NCI-H1436 treated with DMSO at 0.1 percent for 48 hours (cell line): ENCODE data around the gene GGACT.
"Not testable (repeated sequence)": the region's sequence is repeated elsewhere in the genome, so short reads cannot be mapped to it uniquely, and the experiment has no call there.

Experiments used
- DNase-seq: peaks from one replicate; lab custom pipeline; 2025; lab: John Stamatoyannopoulos, UW

GGACT gene

DNA sequence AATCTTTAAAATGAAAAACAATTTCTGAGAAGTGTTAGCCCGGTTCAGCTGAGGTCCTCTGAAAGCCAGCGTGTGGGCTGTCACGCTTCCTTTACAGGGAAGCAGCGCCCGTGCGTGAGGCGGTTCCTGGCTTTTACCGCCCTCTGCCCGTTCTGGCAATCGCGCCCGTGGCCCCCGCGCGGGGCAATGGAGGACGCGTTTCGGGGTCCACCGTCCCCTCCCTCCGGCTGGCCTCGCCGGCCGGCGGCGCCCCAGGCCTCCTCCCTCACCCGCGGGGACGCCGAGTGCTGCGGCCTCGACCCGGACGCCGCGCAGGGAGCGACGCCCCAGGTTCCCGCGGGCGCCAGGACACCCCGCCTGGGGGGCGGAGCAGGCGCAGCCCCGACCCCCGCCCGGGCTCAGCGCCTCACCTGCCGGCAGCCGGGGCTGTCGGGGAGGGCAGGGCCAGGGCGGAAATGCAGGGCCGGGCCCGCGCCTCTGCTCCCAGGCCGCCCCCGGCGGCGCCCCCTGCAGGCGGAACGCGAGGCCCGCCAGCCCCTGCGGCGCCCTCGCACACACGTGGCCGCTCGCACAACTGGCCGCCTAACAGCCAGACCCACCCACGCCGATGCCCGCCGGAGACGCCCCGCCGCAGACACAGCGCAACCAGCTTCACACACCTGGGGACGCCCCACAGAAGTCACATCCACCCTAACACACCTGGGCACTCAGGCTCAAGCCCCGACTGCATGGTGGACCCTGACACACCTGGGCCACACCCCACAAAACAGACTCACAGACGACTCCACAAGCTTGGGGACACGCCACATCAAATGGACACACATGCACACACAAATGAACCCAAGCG, at the start of gene GGACT:
Gene GGACT, minus strand, starts transcription at position 459 of the 847 bp plus-strand sequence. CDS start 56,198 bp downstream, outside the sequence.
- no peak for DNase-seq

DNA sequence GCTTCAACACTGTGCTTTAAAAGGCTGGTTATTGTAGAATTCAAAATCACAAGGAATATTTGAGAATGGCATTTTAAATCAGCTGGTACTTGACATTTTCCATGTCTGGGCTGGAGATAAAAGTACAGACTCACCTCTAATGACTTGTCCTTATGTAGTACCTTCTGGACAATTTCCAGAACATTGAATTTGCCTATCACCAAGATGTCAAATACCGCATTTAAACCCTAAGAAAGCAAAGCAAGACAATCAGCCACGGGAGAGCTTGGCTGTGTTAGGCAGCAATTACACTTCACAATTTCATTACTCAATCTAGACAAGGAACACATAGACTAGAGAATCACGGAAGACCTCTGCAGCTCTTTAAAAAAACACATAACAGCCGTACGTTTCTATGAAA, 49.2 kb upstream of the GGACT start:
- no peak for DNase-seq

DNA sequence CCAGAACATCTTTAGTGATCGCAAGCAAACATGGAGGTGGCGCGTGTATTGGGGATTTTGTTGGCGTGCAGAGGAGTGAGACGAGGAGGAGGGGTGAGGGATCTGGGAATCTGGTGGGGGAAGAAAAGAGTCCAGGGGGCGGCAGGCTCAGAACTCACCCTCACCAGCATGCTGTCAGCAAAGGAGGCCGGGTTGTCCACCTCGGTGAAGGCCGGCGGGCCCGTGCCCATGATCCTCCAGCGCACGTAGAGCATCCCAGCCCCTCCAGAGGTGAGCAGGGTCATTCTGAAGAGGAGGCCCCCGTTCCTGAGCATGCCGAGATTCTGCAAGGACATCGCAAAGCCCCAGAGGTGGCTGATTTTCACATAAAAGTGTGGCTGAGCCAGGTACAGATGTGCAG, 48.8 kb upstream of the GGACT start:
- no peak for DNase-seq

DNA sequence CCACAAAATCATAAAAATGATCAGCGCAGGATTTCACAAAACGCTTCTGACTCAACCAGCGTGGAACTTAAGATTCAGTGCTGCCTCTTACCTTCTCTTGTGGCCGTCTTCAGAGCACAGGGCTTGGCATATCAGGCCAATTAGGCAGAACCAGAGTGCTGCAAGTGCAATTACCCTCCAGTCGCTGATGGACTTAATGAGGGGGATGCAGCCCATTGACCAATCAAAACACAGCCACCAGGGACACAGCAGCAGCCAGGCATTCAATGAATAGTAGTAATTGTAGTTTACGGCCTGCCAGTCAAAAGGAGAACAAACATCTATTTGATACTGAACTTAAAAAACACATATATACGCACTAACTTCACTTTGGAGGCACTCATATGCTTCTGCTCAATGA, 47.9 kb upstream of the GGACT start:
- DNase-seq, result peak; percentile 71

DNA sequence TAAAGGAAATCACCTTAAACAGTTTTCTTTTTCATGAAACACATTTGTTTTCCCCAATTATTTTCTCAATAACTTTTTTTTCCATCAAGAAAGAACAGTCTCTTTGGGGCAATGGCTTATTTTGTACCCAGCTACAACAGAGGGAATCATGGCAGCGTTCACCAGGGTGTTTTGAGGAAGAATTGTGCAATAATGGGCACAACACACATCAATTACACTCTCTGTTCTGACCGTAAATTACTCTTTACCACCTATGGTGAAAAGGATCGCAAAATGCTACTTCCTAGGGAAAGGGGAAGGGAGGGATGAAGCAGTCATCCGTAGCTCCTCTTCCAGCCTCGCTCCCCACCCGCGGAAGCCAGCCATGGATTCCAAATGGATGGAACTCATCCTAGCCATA, 47.4 kb upstream of the GGACT start:
- no peak for DNase-seq

DNA sequence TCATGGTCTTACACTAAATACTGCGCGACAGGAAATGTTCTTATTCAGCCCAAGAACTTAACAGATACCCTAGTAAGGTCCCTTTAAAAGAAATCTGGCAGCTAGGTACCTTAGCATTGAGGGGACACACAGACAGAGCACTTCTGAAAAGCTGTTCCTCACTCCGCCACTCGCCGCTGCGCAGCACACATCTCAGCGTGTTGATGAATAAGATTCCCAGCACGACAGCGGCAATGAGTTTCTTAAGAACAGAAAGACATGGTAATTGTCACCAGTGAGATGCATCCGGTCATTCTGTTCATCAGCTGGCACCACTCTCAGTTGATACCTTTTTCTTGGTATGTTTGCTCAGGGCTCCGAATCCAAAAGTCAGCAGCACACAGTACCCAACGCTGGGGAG, 46.1 kb upstream of the GGACT start:
- no peak for DNase-seq

DNA sequence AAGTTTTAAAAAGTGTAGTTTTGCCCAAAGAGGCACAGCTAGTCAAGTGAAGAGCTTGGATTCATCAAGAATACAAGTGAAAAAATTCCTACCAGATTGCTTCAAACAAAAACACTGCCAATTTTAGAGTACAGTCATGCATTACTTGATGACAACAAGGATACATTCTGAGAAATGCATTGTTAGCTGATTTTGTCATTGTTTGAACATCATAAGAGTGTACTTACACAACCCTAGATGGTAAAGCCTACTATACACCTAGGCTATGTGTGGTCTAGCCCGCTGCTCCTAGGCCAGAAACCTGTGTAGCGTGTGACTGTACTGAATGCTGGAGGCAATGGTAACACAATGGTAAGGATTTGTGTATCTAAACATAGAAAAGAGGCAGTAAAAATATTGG, 44.9 kb upstream of the GGACT start:
- no peak for DNase-seq

DNA sequence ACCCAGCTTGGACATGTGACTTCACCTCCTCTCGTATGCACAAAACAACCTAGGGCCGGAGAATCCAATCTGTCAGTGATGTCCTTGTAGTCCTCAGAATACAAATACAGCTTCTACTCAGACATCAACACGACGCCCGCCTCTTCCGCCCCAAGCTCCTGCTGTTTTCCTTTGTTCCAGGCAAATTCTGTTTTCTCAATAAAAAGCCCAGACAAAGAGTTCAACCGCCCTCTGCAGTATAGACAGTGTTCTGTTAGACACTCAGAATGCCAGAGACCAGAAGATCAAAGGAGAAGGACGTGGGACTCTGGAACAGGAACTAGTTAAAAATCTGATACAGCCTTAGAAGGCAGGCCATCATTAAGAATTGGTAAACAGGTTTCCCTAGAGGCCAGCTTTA, 42.0 kb upstream of the GGACT start:
- no peak for DNase-seq

DNA sequence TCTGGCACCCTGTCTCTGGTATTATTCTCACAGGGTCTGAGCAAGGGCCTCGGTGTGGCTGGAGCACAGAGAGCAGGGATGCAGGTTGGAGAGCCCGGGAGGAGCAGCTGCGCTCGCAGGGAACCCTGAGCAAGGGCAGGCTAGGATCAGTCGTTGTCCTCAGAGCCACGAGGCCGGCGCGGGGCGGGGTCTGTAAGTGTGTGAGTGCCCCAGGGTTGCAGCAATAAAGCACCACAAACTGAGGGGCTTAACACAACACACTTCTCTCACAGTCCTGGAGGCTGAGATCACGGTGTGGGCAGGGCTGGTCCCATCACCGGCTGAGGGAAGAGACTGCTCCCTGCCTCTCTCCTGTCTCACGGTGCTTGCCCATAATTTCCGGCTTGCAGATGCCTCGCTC, 38.5 kb upstream of the GGACT start:
- no peak for DNase-seq

DNA sequence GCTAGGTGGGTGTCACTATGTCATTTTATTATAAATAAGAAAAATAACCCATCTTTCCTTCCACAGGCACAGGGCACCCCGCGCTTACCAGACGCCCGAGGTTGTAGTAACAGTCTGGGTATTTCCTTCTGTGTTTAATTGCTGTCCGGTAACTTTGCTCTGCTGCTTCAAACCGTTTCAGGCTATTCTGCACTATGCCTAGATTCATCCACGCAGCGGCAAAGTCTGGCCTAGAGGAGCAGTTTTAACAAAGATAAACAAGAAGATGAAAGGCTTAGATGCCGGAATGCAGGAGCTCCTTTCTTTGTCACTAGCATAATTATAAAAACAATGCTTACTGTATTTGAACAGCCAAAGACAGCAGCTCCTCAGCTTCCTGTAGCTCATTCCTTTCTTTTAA, 36.9 kb upstream of the GGACT start:
- DNase-seq, result no peak

DNA sequence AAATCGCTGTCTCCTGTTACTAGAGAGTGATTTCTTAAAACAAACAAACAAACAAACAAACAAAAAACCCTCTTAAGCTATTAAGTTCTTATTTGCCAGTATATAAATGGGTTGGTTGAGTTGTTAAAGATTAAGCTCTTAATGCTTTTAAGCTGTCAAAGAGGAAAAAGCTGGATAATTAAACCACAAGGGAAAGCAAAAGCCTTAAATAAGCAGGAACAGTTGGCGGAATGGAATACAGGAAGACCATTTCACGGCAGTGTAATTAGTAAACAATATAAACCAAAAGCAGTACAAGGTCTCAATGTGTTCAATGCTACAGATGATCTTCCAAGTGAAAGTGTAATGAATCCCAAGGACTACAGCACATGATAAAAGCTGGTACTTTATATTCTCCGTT, 32.2 kb upstream of the GGACT start:
- DNase-seq, result no peak

DNA sequence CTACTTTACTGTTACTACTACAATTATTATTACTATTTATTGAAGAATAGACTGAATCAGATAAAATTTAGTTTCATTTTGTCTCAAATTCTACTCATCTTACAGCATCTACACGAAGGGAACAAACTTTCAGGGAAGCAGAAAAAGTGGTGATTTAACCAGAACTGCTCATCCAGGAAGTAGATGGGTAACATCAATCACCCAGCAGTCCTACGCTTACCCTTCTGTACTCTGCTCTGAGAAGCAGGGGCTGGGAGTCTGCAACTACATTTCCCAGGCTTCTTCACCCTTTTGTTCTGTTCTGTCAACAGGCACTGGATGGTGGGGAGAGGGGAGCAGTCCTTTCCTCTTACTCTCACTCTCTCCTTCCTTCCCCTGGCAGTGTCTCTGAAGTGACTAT, 31.4 kb upstream of the GGACT start:
- DNase-seq, result no peak

DNA sequence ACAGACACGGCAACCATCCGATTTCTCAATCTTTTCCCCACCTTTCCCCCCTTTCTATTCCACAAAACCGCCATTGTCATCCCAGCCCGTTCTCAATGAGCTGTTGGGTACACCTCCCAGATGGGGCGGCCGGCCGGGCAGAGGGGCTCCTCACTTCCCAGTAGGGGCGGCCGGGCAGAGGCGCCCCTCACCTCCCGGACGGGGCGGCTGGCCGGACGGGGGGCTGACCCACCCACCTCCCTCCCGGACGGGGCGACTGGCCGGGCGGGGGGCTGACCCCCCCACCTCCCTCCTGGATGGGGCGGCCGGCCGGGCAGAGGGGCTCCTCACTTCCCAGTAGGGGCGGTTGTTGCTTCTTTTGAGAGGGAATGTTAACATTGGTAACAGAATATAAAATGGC, 30.3 kb upstream of the GGACT start:
- DNase-seq, result not testable (repeated sequence)

DNA sequence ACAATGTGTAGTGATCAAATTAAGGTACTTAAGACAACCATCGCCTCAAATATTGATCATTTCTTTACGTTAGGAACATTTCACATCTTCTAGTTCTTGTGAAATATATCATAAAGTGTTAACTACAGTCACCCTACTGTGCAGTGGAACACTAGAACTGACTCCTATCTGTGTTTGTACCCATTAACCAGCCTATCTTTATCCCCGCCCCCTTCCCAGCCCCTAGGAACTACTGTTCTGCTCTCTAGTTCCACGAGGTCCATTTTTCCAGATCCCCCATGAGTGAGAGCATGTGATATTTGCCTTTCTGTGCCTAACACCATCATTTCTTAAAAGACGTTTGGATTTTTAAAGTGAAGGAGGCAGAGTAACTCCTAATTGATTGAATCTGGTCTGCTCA, 24.4 kb upstream of the GGACT start:
- no peak for DNase-seq

DNA sequence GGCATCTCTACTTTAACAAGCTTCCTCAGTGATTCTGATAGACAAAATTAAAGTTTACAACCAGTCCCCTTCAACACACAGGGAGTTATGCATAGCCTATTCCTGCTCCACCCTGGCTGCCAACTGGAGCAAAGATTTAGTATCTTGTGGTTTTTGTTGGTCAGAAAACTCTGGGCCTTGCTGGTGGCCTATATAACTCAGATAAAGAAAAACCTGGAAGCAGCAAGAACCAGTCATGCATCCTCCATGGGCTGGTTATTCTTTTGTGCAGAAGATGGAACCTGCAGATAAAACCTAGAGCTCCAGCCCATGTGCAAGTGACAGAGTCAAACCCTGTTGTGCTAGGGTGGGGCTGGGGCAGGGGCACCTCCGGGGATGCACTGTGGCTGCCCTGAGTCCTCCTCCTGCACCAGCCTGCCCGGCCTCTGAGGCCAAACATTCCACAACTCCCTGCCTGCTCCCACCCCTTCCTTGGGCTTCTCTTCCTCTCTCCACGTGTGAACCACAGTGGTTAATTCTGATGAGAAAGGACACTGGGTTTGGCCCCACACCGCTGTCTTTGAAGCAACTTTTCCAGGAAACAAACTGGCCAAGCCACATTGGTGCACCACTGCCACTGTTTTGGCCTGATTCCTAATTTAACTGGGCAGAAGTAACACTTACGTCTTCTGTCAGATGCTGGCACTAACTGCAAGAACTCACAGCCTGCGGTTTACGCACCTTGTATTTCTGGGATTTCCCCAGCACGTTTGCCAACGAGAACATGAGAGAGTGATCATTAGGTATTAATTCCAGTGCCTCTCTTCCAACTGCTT, 23.3 kb upstream of the GGACT start:
- DNase-seq, result no peak

DNA sequence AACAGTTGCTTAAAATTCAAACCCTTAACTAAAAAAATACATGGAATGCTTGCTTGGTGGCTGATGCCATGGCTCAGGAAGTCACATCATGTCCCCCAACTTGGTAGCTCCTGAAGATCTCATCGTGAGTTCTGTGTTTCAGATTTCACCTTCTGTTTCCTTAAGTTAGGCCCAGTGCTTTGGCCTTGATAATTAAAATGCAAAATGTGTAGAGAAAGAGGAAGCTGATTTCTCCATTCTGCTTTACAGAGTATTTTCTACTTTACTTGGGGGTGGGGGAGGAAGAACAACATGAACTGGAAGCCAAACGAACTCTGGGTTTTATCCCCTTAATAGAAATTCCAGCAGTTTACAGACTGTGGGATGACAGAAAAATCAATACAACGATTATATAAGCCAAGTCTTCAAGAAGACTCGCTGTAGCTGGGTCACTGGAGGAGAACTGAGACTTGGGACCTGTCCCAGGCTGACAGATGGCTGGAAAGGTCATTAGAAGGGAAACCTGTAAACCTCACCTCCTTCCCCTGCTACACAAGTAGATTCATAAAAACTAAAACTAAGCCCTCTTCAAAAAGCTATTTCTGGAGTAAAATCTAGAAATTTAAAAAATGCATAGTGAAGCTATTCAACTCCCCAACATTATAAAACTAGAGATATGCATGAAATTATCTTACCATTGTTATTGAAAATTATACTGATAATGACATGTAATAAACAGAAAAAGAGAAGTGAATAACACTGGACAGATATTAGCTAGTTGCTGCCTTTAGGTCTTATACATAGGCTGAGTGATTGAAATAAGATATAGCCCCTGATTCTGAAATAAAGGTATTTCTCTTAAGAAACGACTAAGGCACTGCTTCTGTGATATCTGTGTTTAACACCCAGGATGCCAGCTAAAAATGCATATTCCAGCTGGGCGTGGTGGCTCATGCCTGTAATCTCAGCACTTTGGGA, 22.1 kb upstream of the GGACT start:
- no peak for DNase-seq

DNA sequence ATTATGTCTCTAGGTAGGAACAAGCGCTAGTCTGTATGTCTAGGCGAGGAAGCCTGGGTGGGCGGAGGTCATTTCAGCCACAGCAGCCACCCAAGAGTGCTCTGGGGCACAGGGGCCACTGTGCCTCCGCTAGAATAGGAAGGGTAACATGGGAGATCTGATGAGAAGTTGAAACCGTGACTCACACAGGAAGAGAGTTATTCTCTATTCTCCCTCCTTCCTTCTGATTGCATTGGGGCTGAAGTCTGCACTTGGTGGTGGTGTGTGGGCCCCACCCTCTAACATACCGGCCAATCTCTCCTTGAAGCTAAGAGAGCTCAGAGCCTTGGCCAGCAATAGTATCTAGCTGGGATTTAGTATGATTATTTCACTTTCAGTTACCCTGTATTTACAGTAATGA, 20.3 kb upstream of the GGACT start:
- DNase-seq, result no peak

DNA sequence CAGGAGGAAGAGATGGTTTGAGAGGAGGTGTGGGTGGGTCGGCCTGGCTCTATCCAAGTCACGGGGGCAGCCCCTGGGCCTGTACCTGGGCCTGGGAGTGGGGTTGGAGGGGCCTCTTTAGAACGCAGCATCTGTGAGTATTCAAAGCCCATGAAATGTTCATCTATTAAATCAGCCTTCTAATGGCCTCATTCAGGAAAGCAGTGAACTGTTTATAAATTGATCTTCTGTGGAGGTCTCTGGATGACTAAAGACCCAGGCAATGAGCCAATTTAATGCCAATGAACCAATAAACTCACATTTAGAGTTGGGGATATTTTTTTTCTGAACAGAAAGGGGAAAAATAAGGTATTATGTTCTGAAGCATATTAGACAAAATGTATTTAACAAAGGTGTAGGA, 19.9 kb upstream of the GGACT start:
- no peak for DNase-seq

DNA sequence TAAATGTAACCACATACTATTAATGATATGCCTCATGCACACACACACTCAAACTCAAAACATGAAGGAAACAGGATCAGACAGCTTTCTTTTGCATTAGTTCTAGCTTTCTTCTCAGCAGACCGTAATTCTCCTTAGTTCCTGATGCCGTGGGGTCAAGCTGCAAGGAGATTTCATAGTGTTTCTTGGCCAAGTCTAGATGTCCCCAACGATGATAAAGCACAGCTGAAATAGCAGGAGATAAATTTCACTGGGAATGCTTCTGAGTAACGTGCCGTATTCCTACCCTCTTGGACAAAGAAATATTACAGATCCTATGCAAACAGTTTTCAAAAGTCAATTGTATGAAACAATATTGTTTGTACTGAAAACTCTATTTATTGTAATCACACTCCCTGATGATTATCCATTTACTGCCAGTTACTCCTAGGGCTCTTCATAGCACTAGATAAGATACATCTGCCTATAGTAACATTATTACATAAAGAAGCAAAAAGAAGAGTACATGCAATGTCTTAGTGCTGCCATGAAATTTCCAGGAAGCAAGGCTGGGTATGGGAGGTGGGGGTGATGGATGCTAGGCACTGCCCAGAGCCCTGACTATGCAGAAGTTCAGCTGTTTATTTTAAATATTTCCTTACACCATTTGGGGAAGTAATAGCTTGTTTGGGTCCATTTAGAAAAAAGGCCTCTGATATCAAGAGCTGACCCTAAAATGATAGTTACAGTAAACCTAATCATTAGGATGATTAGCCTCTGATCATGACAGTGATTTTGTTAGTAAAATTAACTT, 16.5 kb upstream of the GGACT start:
- DNase-seq, result no peak

DNA sequence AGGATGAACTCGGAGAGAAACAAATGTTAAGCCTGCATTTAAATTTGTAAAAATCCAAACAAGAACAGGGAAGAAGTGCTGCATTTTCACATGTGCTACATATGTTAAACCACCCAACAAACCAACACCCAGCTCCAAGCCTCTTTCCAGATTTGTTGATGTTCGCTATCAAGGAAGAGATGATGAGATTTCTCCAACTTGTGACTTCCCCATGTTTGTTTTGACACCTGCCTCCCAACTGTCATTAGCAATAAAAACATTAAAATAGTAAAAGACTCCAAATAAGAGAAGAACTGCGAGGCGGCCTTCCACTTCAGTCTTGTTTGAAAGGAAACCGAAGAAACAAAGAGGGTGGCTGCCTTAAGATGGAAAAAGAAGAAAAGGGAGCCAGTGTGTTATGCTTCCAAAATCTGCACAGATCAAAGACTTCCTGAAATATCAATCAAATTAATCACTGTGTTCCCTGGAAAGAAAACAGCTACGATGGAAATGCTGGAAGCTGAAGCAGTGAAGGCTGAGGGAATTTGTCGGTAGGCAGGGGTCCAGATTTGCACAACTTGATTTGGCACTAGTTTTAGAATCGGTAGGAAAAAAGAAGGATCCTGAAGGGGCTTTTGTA, 14.0 kb upstream of the GGACT start:
- no peak for DNase-seq

DNA sequence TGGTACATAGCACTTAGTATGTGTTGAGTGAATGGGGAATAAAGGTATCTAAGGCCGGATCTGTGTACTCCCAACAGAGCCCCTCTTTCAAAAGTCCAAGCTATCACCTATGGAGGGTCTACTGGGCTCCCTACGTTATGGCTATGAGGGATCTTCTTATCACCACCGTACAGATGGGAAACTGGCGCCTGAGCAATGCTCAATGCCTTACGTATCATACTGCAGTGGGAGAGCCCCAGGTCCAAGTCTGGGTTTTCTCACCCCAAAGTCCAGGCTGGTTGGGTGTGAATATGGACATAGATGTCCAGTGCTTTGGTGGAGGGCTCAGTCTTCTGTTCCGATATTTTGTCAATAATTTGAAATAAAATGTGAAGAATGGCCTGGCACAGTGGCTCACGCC, 13.1 kb upstream of the GGACT start:
- no peak for DNase-seq
